HepG2 (cell line): ENCODE results near the gene ALPI. TPM values are rescaled to one million over a fixed set of nuclear protein-coding genes. Genes with fewer than 3 reads are reported as not detected.

Source experiments
- ATAC-seq: fragments of 200-7000 bp; cut with Tn5 transposase; 3 replicates; pipeline ENCODE4 v1.9.1; 2020; ENCODE audit warnings: mild to moderate bottlenecking, moderate library complexity
- BruUV-seq: library from RNA; stranded (reverse); fragments of 400-500 nt; replicated peaks from 2 replicates; lab custom pipeline; 2021; lab: Mats Ljungman, UMichigan
- CTCF ChIA-PET: fragments of 300-600 bp; formaldehyde crosslinking; extraction: SDS; loops from one replicate; lab custom pipeline; 2021; ENCODE audit warnings: low total read pairs, inconsistent platforms, low intra/inter-chr PET ratio; lab: Yijun Ruan, JAX
- POLR2A ChIA-PET: fragments of 350-600 bp; sonication (Branson Sonifier 250); formaldehyde crosslinking; loops from one replicate; lab custom pipeline; 2020; ENCODE audit warnings: antibody characterized with exemption, inconsistent platforms; lab: Yijun Ruan, JAX
- DNase-seq: peaks from one replicate; pipeline ENCODE4 v3.0.0-alpha.2; 2015; ENCODE audit warnings: low spot score
- FAIRE-seq: peaks from 3 replicates; lab custom pipeline; 2011; peaks lifted over from hg19 to GRCh38; lab: Jason Lieb, UNC
- H2AFZ ChIP-seq: one replicate; pipeline ENCODE4 v1.6.1; 2011; ENCODE audit warnings: low read length, inconsistent platforms
- H3K27ac ChIP-seq: fragments of 300-600 bp; 3 replicates; pipeline ENCODE4 v1.8.0; 2011; ENCODE audit warnings: mixed run types, mild to moderate bottlenecking, mixed read lengths, low read length, inconsistent platforms; ENCODE audit not compliant: insufficient read depth; ENCODE audit errors: extremely low read length
- H3K27me3 ChIP-seq, 2 experiments: fragments of 200-600 bp in 1 of 2; 2 replicates in 1 of 2; 3 replicates in 1 of 2; pipeline versions ENCODE4 v1.6.0 to v1.8.0; 2011; ENCODE audit warnings: low read length in 2 of 2, mild to moderate bottlenecking in 2 of 2, moderate library complexity in 2 of 2, inconsistent platforms in 1 of 2; ENCODE audit not compliant: insufficient read depth in 2 of 2, control insufficient read depth in 1 of 2
- H3K36me3 ChIP-seq, 2 experiments: fragments of 200-600 bp in 1 of 2; replicated peaks in 1 of 2; 2 replicates in 1 of 2; 3 replicates in 1 of 2; pipeline versions ENCODE4 v1.5.1 to v1.8.0; 2011; ENCODE audit warnings: low read length in 2 of 2, inconsistent platforms in 1 of 2; ENCODE audit not compliant: insufficient read depth in 2 of 2, control insufficient read depth in 1 of 2
- H3K4me1 ChIP-seq: 2 replicates; pipeline ENCODE4 v1.5.1; 2012; ENCODE audit warnings: low read length, inconsistent platforms; ENCODE audit not compliant: insufficient read depth
- H3K4me2 ChIP-seq: 2 replicates; pipeline ENCODE4 v1.6.0; 2011; ENCODE audit warnings: low read depth, low read length, inconsistent platforms
- H3K4me3 ChIP-seq, 3 experiments: fragments of 200-600 bp in 1 of 3; sonication (generic), shearing (Covaris generic) in 1 of 3; replicated peaks in 1 of 3; 2 replicates each; pipeline ENCODE4 v1.5.1; 2011 to 2016; ENCODE audit warnings: low read length in 3 of 3, inconsistent platforms in 2 of 3, low read depth in 2 of 3, mild to moderate bottlenecking in 2 of 3, control low read depth in 1 of 3, mixed read lengths in 1 of 3; ENCODE audit not compliant: insufficient read depth in 1 of 3
- H3K79me2 ChIP-seq: one replicate; pipeline ENCODE4 v1.6.1; 2011; ENCODE audit warnings: low read length, inconsistent platforms; ENCODE audit not compliant: insufficient read depth
- H3K9ac ChIP-seq: 2 replicates; pipeline ENCODE4 v1.6.0; 2011; ENCODE audit warnings: mild to moderate bottlenecking, low read depth, low read length, inconsistent platforms; ENCODE audit not compliant: insufficient read depth
- H3K9me3 ChIP-seq: 2 replicates; pipeline ENCODE4 v1.5.1; 2012; ENCODE audit warnings: mild to moderate bottlenecking, low read length
- H4K20me1 ChIP-seq: 2 replicates; pipeline ENCODE4 v1.6.0; 2011; ENCODE audit warnings: inconsistent platforms, mild to moderate bottlenecking, low read length, moderate library complexity; ENCODE audit not compliant: insufficient read depth
- CC2D1A ChIP-seq: sonication (generic); formaldehyde crosslinking; IDR thresholded peaks from 2 replicates; pipeline ENCODE4 v1.8.1; 2023; ENCODE audit warnings: mild to moderate bottlenecking, missing genetic modification reagents
- ISL2 ChIP-seq: sonication (generic); formaldehyde crosslinking; IDR thresholded peaks from 2 replicates; pipeline ENCODE4 v1.5.0; 2020; ENCODE audit warnings: missing genetic modification reagents
- KAT8 ChIP-seq: IDR thresholded peaks from 2 replicates; pipeline ENCODE4 v1.6.1; 2016; ENCODE audit warnings: missing genetic modification reagents, missing compliant biosample characterization
- MAZ ChIP-seq, 2 experiments: sonication (generic) in 1 of 2; formaldehyde crosslinking in 1 of 2; IDR thresholded peaks; 2 replicates each; pipeline versions ENCODE4 v1.5.0 to v1.6.1; 2012 to 2020; ENCODE audit warnings: low read depth in 2 of 2, mild to moderate bottlenecking in 2 of 2, borderline replicate concordance in 1 of 2, improper control_type of control experiment in 1 of 2, low read length in 1 of 2, missing genetic modification reagents in 1 of 2, moderate library complexity in 1 of 2
- MTF1 ChIP-seq: sonication (generic); formaldehyde crosslinking; IDR thresholded peaks from 2 replicates; pipeline ENCODE4 v1.5.0; 2020; ENCODE audit warnings: missing genetic modification reagents
- NFE2L1 ChIP-seq: sonication (generic); formaldehyde crosslinking; IDR thresholded peaks from 2 replicates; pipeline ENCODE4 v1.4.0; 2020; ENCODE audit warnings: missing genetic modification reagents, mild to moderate bottlenecking, borderline replicate concordance
- NFRKB ChIP-seq: fragments of 450-650 bp; IDR thresholded peaks from 2 replicates; pipeline ENCODE4 v1.6.1; 2017
- PAX8 ChIP-seq: sonication (generic); formaldehyde crosslinking; IDR thresholded peaks from 2 replicates; pipeline ENCODE4 v1.8.0; 2022; ENCODE audit warnings: mild to moderate bottlenecking, missing genetic modification reagents, borderline replicate concordance
- RCOR2 ChIP-seq: IDR thresholded peaks from 2 replicates; pipeline ENCODE4 v1.6.1; 2016; ENCODE audit warnings: missing biosample characterization, missing genetic modification reagents
- SP140L ChIP-seq: sonication (generic); formaldehyde crosslinking; IDR thresholded peaks from 2 replicates; pipeline ENCODE4 v1.4.0; 2020; ENCODE audit warnings: missing genetic modification reagents, borderline replicate concordance
- SP5 ChIP-seq: IDR thresholded peaks from 2 replicates; pipeline ENCODE4 v1.6.1; 2016; ENCODE audit warnings: low read depth, borderline replicate concordance
- THRA ChIP-seq: sonication (generic); formaldehyde crosslinking; IDR thresholded peaks from 2 replicates; pipeline ENCODE4 v1.4.0; 2020; ENCODE audit warnings: missing genetic modification reagents, borderline replicate concordance
- XRCC5 ChIP-seq: fragments of 200-400 bp; formaldehyde crosslinking; optimal IDR thresholded peaks from 2 replicates; pipeline ENCODE3; 2017; ENCODE audit warnings: mild to moderate bottlenecking, low read length
- ZNF225 ChIP-seq: sonication (generic); formaldehyde crosslinking; IDR thresholded peaks from 2 replicates; pipeline ENCODE4 v1.4.0; 2020; ENCODE audit warnings: mild to moderate bottlenecking, missing genetic modification reagents
- ZNF263 ChIP-seq: sonication (generic); formaldehyde crosslinking; IDR thresholded peaks from 2 replicates; pipeline ENCODE4 v1.4.0; 2020; ENCODE audit warnings: missing genetic modification reagents
- ZNF446 ChIP-seq: sonication (generic); formaldehyde crosslinking; IDR thresholded peaks from 2 replicates; pipeline ENCODE4 v1.5.0; 2020; ENCODE audit warnings: mild to moderate bottlenecking, missing genetic modification reagents
- ZNF597 ChIP-seq: sonication (generic); formaldehyde crosslinking; IDR thresholded peaks from 2 replicates; pipeline ENCODE4 v1.5.0; 2020; ENCODE audit warnings: missing genetic modification reagents
- ZNF616 ChIP-seq: sonication (generic); formaldehyde crosslinking; IDR thresholded peaks from 2 replicates; pipeline ENCODE4 v1.5.0; 2020; ENCODE audit warnings: low read depth, mild to moderate bottlenecking, missing genetic modification reagents
- ZNF720 ChIP-seq: sonication (generic); formaldehyde crosslinking; IDR thresholded peaks from 2 replicates; pipeline ENCODE4 v1.4.0; 2020; ENCODE audit warnings: missing genetic modification reagents
- ZNF800 ChIP-seq: sonication (generic); formaldehyde crosslinking; IDR thresholded peaks from 2 replicates; pipeline ENCODE4 v1.4.0; 2020; ENCODE audit warnings: missing genetic modification reagents
- ZSCAN29 ChIP-seq: sonication (generic); formaldehyde crosslinking; conservative IDR thresholded peaks from 2 replicates; pipeline ENCODE4 v1.4.0; 2020; ENCODE audit warnings: mild to moderate bottlenecking, missing genetic modification reagents
- WGBS: methylation state at CpG from one replicate; pipeline ENCODE4 v1.1.6; 2017; ENCODE audit warnings: low lambda C conversion rate; 5-methylcytosine and 5-hydroxymethylcytosine counted together
- in situ Hi-C: cut with HindIII; loops from 2 replicates; pipeline ENCODE4 v1.10.0; 2017; ENCODE audit warnings: low pct_unique_long_range_greater_than_20kb; ENCODE audit not compliant: extremely low pct_ligation_motif_present
- intact Hi-C: fragments of 100-400 bp; cut with micrococcal nuclease; formaldehyde crosslinking; loops from one replicate; pipeline ENCODE4 v1.10.0; 2022; ENCODE audit not compliant: unreplicated experiment
- polyA plus RNA-seq, 8 experiments: library from polyadenylated mRNA; depleted of rRNA in 3 of 8; stranded (reverse) in 7 of 8; unstranded in 1 of 8; fragments of >200 nt; fragmentation: Illumina TruSeq in 4 of 8; extraction: Trizol in 4 of 8; gene quantifications; 2 replicates each; pipeline versions ENCODE4 v1.2.1 to v1.2.3, GENCODE V29; 2011 to 2016; ENCODE audit warnings: low read depth in 4 of 8, missing spikeins in 1 of 8, mixed read lengths in 1 of 8; ENCODE audit not compliant: insufficient read depth in 1 of 8
- total RNA-seq, 5 experiments: library from RNA; depleted of rRNA; stranded (reverse); fragments of >200 nt; fragmentation: Illumina TruSeq; extraction: Trizol; gene quantifications; 2 replicates each; pipeline ENCODE4 v1.2.3, GENCODE V29; 2016; ENCODE audit warnings: low read depth in 1 of 5

The ALPI gene
- total and polyA plus RNA-seq, 2 of the 13 experiments (the other 11 are each of a cell fraction or from before 2014, with no cell fraction given): not detected

- TF ChIP-seq ZNF616 (CRISPR knock-in tag): no peak
- no peak for TF ChIP-seq ZNF800 (CRISPR knock-in tag)
- no peak for TF ChIP-seq ZNF225 (CRISPR knock-in tag)
- no peak for TF ChIP-seq MTF1
- no peak for TF ChIP-seq ZSCAN29 (CRISPR knock-in tag)
- TF ChIP-seq ZNF720: no peak
- TF ChIP-seq SP140L: no peak
- TF ChIP-seq ZNF446 (CRISPR knock-in tag): no peak
- no peak for TF ChIP-seq RCOR2 (CRISPR knock-in tag)
- no peak for TF ChIP-seq ZNF263
- no peak for TF ChIP-seq CC2D1A (CRISPR knock-in tag)
- no peak for TF ChIP-seq NFRKB
These were observed 35.3 kb downstream of the ALPI start (continued) for GRCh38 chr2:232491139-232491780.

GRCh38 chr2:232492236-232492848 is 36.4 kb downstream of the ALPI start:
- H3K4me2 ChIP-seq: no peak overlapping the region
- no peak overlapping the region for H3K27ac ChIP-seq
- no peaks in the 10 kb centered on the region for H3K4me1 ChIP-seq
- no peaks in the 10 kb centered on the region for H3K36me3 ChIP-seq
- H3K9me3 ChIP-seq: no peaks in the 10 kb centered on the region
- FAIRE-seq (no peak), DNase-seq (no peak), ATAC-seq (no peak)
- no peak overlapping the region for H2AFZ ChIP-seq
- 25% methylated on average over 8 of the region's 8 CpGs for WGBS
- POLR2A ChIA-PET: no interaction called here
- H3K9ac ChIP-seq: no peak overlapping the region
- no peak for TF ChIP-seq PAX8 (CRISPR knock-in tag)
- no peak for TF ChIP-seq SP5 (CRISPR knock-in tag)
- no peak for TF ChIP-seq ISL2 (CRISPR knock-in tag)
- no peak for TF ChIP-seq NFE2L1 (CRISPR knock-in tag)
- TF ChIP-seq XRCC5: no peak
- no peak for TF ChIP-seq KAT8 (CRISPR knock-in tag)
- TF ChIP-seq THRA: no peak
- TF ChIP-seq MAZ (IDR thresholded peaks at IDR 0.05; ENCODE audit: borderline replicate concordance, low read depth, low read length): no peak
- TF ChIP-seq MAZ (CRISPR knock-in tag; IDR thresholded peaks at IDR 0.05; ENCODE audit: low read depth): no peak
- no peak for TF ChIP-seq ZNF597 (CRISPR knock-in tag)
- CTCF ChIA-PET: no interaction called here
- no peaks in the 10 kb centered on the region for H3K79me2 ChIP-seq
- intact Hi-C loops (no loop called here), in situ Hi-C loops (no loop called here)
- H4K20me1 ChIP-seq: no peaks in the 10 kb centered on the region
- no TSS peak for BruUV-seq
- peaks cover 22 to 91% of the 10 kb centered on the region in 2 experiments for H3K27me3 ChIP-seq
- H3K4me3 ChIP-seq: no peak overlapping the region
